Loucy (cell line): ENCODE results near the gene SETD3.

Experiments
- H2AFZ ChIP-seq: fragments of 200-600 bp; sonication (generic); 2 replicates; pipeline ENCODE4 v1.6.0; 2016; ENCODE audit warnings: antibody characterized with exemption, mild to moderate bottlenecking, low read length, moderate library complexity
- H3F3A ChIP-seq: fragments of 200-600 bp; 2 replicates; pipeline ENCODE4 v1.6.0; 2016; ENCODE audit warnings: antibody characterized with exemption, low read depth, mild to moderate bottlenecking
- H3K27me3 ChIP-seq: fragments of 200-600 bp; sonication (generic); 2 replicates; pipeline ENCODE4 v1.6.1; 2014; ENCODE audit warnings: low read length, mild to moderate bottlenecking; ENCODE audit not compliant: insufficient read depth, poor library complexity, severe bottlenecking
- H3K36me3 ChIP-seq: fragments of 200-600 bp; sonication (generic); 2 replicates; pipeline ENCODE4 v1.6.1; 2016; ENCODE audit warnings: low read length; ENCODE audit not compliant: insufficient read depth
- H3K4me1 ChIP-seq: fragments of 200-600 bp; sonication (generic); 2 replicates; pipeline ENCODE4 v1.5.1; 2014; ENCODE audit warnings: low read length, mild to moderate bottlenecking; ENCODE audit not compliant: insufficient read depth, poor library complexity, severe bottlenecking
- H3K4me2 ChIP-seq: fragments of 200-600 bp; sonication (generic); 2 replicates; pipeline ENCODE4 v1.6.0; 2014; ENCODE audit warnings: antibody characterized with exemption, low read length, low read depth, mild to moderate bottlenecking; ENCODE audit not compliant: poor library complexity, severe bottlenecking
- H3K4me3 ChIP-seq: fragments of 200-600 bp; sonication (generic); 2 replicates; pipeline ENCODE4 v1.5.1; 2014; ENCODE audit warnings: low read length, mild to moderate bottlenecking, mixed read lengths; ENCODE audit not compliant: poor library complexity, severe bottlenecking
- H3K79me2 ChIP-seq: fragments of 200-600 bp; sonication (generic); 2 replicates; pipeline ENCODE4 v1.6.1; 2014; ENCODE audit warnings: low read length; ENCODE audit not compliant: insufficient read depth
- H3K9ac ChIP-seq: fragments of 200-600 bp; sonication (generic); 2 replicates; pipeline ENCODE4 v1.6.0; 2014; ENCODE audit warnings: mild to moderate bottlenecking, low read depth, low read length, moderate library complexity; ENCODE audit not compliant: poor library complexity, severe bottlenecking
- H3K9me2 ChIP-seq: fragments of 200-600 bp; sonication (generic); replicated peaks from 2 replicates; pipeline ENCODE4 v1.6.1; 2016; ENCODE audit warnings: low read depth, low read length, mixed read lengths
- H3K9me3 ChIP-seq: fragments of 200-600 bp; sonication (generic); 2 replicates; pipeline ENCODE4 v1.6.1; 2014; ENCODE audit warnings: mild to moderate bottlenecking, antibody characterized with exemption, low read length, low read depth; ENCODE audit not compliant: insufficient read depth
- H4K20me1 ChIP-seq: fragments of 200-600 bp; sonication (generic); 2 replicates; pipeline ENCODE4 v1.6.0; 2014; ENCODE audit warnings: antibody characterized with exemption, low read length, mild to moderate bottlenecking; ENCODE audit not compliant: insufficient read depth, poor library complexity, severe bottlenecking
- CTCF ChIP-seq: fragments of 200-600 bp; sonication (generic); conservative IDR thresholded peaks from 2 replicates; pipeline ENCODE4 v1.5.1; 2014; ENCODE audit warnings: mild to moderate bottlenecking, antibody characterized with exemption, low read length
- EZH2phosphoT487 ChIP-seq: fragments of 200-600 bp; IDR thresholded peaks from 2 replicates; pipeline ENCODE4 v1.6.1; 2018; ENCODE audit warnings: antibody characterized with exemption, mild to moderate bottlenecking, moderate library complexity, borderline replicate concordance

SETD3 gene

GRCh38 chr14:99384450-99385417, 95.9 kb downstream of the SETD3 start:
- Histone ChIP-seq H3K4me1 (peaks cover 7% of the 10 kb centered on the region), H3K9me2 (no peaks in the 10 kb centered on the region), H2AFZ (no peak overlapping the region), H3K4me3 (no peak overlapping the region), H3K79me2 (no peaks in the 10 kb centered on the region), H3F3A (no peaks in the 10 kb centered on the region), H3K4me2 (no peak overlapping the region), H3K36me3 (no peaks in the 10 kb centered on the region), H4K20me1 (no peaks in the 10 kb centered on the region), H3K9ac (no peak overlapping the region), H3K9me3 (no peaks in the 10 kb centered on the region), H3K27me3 (no peaks in the 10 kb centered on the region)
- TF ChIP-seq CTCF (no peak), EZH2phosphoT487 (no peak)

GRCh38 chr14:99383472-99384449, 96.9 kb downstream of the SETD3 start:
- Histone ChIP-seq H3K4me1 (peaks cover 7% of the 10 kb centered on the region), H3F3A (no peaks in the 10 kb centered on the region), H3K4me3 (no peak overlapping the region), H3K9me2 (no peaks in the 10 kb centered on the region), H3K36me3 (no peaks in the 10 kb centered on the region), H4K20me1 (no peaks in the 10 kb centered on the region), H3K4me2 (no peak overlapping the region), H3K9ac (no peak overlapping the region), H3K27me3 (no peaks in the 10 kb centered on the region), H3K79me2 (no peaks in the 10 kb centered on the region), H3K9me3 (no peaks in the 10 kb centered on the region), H2AFZ (no peak overlapping the region)
- no peak for TF ChIP-seq EZH2phosphoT487
- TF ChIP-seq CTCF: no peak

GRCh38 chr14:99382781-99383471, 97.7 kb downstream of the SETD3 start:
- H3K27me3 ChIP-seq: no peaks in the 10 kb centered on the region

More at GRCh38 chr14:99382781-99383471, 97.7 kb downstream of the SETD3 start:
- Histone ChIP-seq H3F3A (no peaks in the 10 kb centered on the region), H3K4me1 (peaks cover 7% of the 10 kb centered on the region), H3K9me2 (no peaks in the 10 kb centered on the region), H3K4me2 (no peak overlapping the region), H3K36me3 (no peaks in the 10 kb centered on the region), H3K9me3 (no peaks in the 10 kb centered on the region), H3K4me3 (no peak overlapping the region), H4K20me1 (no peaks in the 10 kb centered on the region), H2AFZ (no peak overlapping the region), H3K9ac (no peak overlapping the region), H3K79me2 (no peaks in the 10 kb centered on the region)
- no peak for TF ChIP-seq EZH2phosphoT487
- TF ChIP-seq CTCF: no peak
